Activated CD8-positive, alpha-beta memory T cell treated with anti-CD3 and anti-CD28 coated beads, Interleukin-2, amount 50 U/mL, for 24 hours (primary cell): ENCODE data around the gene C1QL2.

Experiments used
- DNase-seq: peaks from one replicate; pipeline ENCODE4 v3.0.0-alpha.2; 2020; ENCODE audit errors: extremely low read depth

The C1QL2 gene

GRCh38 chr2:119142824-119143223, 15.7 kb downstream of the C1QL2 start:
- no peak for DNase-seq

GRCh38 chr2:119137502-119137901, 21.0 kb downstream of the C1QL2 start:
- DNase-seq: no peak

DNA sequence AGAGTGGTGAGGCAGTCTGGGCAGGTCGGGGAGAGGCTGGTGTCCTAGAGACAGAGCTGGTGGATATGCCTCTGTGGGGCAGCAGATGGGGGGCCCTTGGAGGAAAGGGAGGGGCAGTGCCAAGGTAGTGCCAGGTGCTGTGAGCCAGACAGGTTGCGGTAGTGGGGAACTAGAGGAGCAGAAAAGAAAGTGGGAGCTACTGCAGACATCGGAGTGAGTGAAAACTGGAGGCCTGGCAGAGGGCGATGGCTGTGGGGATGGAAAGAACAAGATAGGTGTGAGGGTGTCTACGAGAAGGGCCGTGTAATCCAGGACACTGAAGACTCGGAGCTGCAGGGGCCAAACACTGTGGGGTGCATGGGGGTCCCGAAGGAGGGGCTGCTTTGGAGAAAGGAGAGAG, 21.7 kb downstream of the C1QL2 start:
- DNase-seq: no peak

- DNase-seq: no peak
Observed at GRCh38 chr2:119136093-119136492, 22.5 kb downstream of the C1QL2 start.

GRCh38 chr2:119134775-119135174, 23.8 kb downstream of the C1QL2 start:
- DNase-seq: no peak

DNA sequence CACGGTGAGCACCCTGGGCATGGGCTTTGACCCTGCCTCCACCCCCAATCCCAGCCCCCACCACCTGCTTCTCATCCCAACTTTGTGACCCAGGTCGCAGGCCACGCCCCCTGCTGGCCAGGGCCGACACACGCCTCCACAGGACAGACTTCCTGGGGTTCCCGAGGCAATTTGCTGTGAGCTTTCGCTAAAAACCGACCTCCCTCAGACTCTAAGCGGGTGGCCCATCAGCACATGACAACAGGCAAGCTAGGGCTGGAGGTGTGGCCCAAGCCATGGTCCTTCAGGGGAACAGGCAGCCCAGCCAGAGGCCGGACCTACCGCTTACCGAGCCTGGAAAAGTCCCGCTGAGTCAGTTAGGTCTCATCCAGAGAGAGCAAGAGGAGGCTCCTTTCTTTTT, 31.9 kb downstream of the C1QL2 start:
- no peak for DNase-seq

- DNase-seq: no peak
Observed at GRCh38 chr2:119123389-119123788, 35.2 kb downstream of the C1QL2 start.

DNA sequence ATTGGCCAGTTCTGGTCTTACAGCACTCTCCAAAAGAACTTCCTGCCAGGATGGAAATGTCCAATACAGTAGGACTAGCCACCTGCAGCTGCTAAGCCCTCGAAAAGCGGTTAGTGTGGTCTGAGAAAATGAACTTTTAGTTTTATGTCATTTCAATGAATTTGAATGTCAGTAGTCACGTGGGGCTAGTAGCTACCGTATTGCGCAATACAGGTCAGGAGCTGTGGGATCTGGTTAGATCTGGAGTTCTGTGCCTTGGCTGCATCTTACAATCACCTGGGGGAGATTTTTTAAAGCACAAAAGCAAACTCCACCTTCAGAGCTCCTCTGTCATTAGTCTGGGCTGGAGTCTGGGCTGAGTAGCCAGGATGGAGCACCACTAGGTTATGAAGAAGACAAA, 35.9 kb downstream of the C1QL2 start:
- DNase-seq: no peak

GRCh38 chr2:119119999-119120756, 38.4 kb downstream of the C1QL2 start:
- no peak for DNase-seq

DNA sequence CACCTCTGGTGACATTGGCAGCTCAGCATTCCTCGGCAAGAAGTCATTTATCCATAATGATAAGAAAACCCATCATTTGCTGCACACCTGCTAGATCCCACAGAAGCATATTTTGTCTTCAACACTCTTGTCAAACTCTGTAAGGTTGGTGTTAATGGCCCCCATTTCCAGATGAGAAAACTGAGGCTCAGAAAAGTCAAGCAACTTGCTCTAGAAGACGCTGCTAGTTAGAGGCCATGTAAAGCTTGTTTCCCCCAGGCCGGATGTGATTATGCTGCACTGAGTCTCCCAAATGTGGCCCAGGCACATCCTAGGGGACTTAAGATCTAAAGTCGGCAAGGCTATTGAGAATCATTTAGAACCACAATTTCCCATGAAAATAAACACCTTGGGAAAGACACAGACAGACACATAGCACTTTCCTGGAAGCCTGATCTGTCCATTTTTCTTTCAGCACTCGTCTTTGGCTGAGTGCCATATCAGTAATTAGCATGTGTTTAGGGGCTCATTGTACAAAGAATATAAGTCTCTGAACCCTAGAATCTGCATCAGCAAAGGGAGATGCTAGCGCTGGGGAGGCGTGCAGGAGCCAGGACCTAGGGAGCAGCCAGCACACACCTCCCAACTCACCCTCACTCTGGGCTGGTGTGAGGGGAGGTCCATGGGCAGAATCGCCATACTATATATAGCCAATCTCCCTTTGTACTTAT, 39.3 kb downstream of the C1QL2 start:
- DNase-seq: no peak

GRCh38 chr2:119117891-119118882, 40.4 kb downstream of the C1QL2 start:
- DNase-seq: no peak

DNA sequence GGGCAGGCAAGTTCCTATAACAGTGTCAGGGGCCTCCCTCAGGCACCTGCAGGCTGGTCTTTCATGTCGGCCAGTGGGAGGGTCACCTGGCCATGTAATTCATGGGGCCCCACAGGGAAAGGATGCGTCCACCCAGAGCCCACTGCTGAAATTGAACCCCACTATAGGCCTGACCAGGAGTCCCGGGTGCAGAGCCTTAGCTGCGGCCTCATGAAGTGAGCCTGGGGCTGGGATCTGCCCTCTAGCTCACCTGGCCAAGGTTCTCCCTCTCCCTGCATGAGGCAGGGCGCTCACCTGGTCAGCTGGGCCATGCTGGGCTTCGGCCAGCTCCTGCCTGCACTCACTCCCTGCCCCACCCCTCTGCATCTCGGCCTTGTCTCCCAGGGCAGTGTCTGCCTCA, 41.1 kb downstream of the C1QL2 start:
- no peak for DNase-seq

- DNase-seq: no peak
Observed at GRCh38 chr2:119116411-119117295, 41.9 kb downstream of the C1QL2 start.

- no peak for DNase-seq
Observed at GRCh38 chr2:119114266-119114665, 44.3 kb downstream of the C1QL2 start.

GRCh38 chr2:119113489-119113770, 45.1 kb downstream of the C1QL2 start:
- no peak for DNase-seq

DNA sequence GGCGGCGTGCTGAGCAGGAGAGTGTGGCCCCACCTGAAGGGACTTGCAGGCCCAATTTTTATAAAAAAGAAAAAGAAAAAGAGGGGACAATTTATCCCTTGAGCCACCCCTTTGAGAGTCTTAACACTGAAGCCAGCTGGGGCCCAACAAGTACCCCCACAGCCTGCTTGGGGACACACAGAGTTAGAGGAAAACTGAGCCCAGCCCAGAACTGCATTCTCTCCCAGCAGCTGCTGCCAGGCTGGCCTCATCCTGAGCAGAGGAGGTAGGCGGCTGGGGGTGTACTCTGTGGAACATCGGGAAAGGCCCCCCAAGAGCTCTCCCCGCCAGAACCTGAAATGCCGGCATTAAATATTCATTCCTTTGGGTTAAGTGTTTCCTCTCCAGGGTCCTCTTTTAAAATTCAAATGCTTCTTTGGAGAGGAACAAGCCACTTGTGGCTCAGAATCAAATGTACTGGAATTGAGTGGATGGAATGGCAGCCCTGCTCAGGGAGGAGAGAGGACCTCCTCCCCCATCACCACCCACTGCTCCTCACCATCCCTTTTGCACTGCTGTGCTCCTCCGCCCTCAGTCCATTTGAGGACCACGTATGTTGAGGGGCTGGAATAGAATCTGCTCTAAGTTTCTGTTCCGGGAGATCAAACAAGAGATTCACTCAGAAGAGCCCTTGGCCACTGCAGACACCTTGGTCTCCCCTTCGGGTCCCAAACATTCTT, 45.6 kb downstream of the C1QL2 start:
- DNase-seq: no peak

DNA sequence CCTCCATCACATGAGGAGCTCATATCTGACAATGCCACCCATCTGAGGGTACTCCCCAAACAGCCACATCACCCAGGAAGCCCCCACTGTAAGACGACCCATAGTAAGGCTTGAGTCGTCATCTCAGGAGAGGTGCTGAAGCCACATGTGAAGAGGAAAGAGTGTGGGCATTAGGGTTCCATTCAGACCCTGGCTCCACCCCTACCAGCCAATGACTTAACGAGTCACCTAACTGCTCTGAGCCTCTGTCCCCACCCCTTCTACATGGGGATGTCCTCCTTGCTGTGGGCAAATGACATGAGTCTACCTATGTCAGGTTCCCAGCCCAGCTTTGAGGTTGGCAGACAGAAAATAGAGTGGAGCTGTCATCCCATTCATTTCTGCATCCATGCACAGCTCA, 46.3 kb downstream of the C1QL2 start:
- no peak for DNase-seq

DNA sequence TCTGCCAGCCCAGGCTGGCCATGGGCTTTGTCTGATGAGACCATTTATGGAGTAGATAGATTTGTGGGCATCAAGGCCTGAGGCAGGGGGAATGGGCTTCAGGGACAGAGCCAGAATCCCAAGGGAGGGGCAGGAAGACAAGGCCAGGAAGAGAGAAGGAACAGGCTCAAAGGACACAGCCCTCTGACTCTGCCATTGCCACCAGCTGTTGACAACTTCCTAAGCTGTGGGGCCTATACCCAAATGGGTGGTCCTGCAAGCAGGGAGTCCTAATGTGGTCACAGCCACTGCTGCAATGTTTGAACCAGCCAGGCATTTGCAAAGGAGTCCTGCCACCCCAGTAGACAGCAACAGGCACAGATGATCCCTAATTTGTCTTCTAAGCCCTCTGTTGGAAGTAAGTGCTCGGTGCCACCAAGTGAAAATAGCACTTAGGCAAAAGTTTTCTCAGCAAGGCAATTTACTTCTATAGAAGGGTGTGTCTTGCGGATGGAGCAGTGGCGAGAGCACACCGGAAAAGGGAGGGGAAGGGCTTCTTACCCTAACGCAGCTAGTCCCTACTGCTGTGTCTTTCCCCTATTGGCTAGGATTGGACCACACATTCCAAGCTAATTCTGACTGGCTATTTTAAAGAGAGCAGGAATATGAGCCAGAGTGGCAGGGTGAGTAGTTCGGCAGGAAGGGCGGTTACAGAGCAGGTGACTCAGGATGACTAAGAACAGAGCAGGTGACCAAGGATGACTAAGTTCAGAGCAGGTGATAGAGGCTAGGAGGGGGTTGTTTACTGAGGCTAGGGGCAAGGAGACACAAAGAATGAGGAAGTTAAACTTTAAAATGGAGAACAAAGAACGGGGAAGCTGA, 47.2 kb downstream of the C1QL2 start:
- DNase-seq: no peak

DNA sequence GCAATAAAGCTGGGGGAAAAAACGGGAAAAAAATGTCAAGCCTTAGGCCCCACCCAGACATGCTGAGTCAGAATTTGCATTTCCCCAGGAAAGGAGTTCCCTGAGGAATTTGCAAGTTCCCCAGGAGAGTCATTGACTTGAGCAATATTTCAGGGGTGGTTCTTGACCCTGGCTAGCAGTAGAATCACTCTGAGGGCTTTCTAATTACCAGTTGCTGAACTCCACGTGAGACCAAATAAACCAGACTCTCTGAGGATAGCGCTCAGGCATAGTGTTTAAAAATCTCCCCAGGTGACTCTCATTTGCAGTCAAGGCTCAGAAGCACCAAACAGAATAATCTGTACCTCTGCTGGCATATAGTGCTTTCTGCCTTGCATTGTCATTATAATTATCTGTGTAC, 48.7 kb downstream of the C1QL2 start:
- no peak for DNase-seq

- DNase-seq: no peak
Observed at GRCh38 chr2:119108186-119108585, 50.4 kb downstream of the C1QL2 start.
